Nephron progenitor cell (in vitro differentiated cells): ENCODE data around the gene DDX20.
"Not testable (repeated sequence)": the region's sequence is repeated elsewhere in the genome, so short reads cannot be mapped to it uniquely, and the experiment has no call there.

Source experiments
- DNase-seq: peaks from one replicate; pipeline ENCODE4 v3.0.0; 2021
- H3K27ac Mint-ChIP-seq: 2 replicates; pipeline ENCODE4 v1.8.0; 2021; ENCODE audit warnings: mild to moderate bottlenecking, moderate library complexity, mixed read lengths
- H3K27me3 Mint-ChIP-seq: 2 replicates; pipeline ENCODE4 v1.8.0; 2021; ENCODE audit warnings: mild to moderate bottlenecking, low read depth, mixed read lengths; ENCODE audit not compliant: poor library complexity
- H3K36me3 Mint-ChIP-seq: 2 replicates; pipeline ENCODE4 v1.8.0; 2021; ENCODE audit warnings: low read depth, mixed read lengths
- H3K4me1 Mint-ChIP-seq: 2 replicates; pipeline ENCODE4 v1.8.0; 2021; ENCODE audit warnings: mixed read lengths
- H3K4me3 Mint-ChIP-seq: 2 replicates; pipeline ENCODE4 v1.8.0; 2021; ENCODE audit warnings: mild to moderate bottlenecking, moderate library complexity, mixed read lengths
- H3K9me3 Mint-ChIP-seq: 2 replicates; pipeline ENCODE4 v1.8.0; 2021; ENCODE audit warnings: mild to moderate bottlenecking, moderate library complexity, mixed read lengths
- CTCF ChIP-seq: fragments of 200-600 bp; sonication (generic); IDR thresholded peaks from 2 replicates; pipeline ENCODE4 v1.5.0; 2021; ENCODE audit warnings: antibody characterized with exemption

DDX20 gene

GRCh38 chr1:111791776-111792175 is 36.1 kb downstream of the DDX20 start:
- Mint-ChIP-seq H3K4me3 (no peak overlapping the region), H3K36me3 (no peaks in the 10 kb centered on the region), H3K27ac (no peak overlapping the region), H3K27me3 (peaks cover 25% of the 10 kb centered on the region), H3K9me3 (no peaks in the 10 kb centered on the region), H3K4me1 (peaks cover 5% of the 10 kb centered on the region)
- no peak for TF ChIP-seq CTCF
- DNase-seq = no peak

GRCh38 chr1:111792249-111792648 is 36.5 kb downstream of the DDX20 start:
- Mint-ChIP-seq H3K36me3 (no peaks in the 10 kb centered on the region), H3K9me3 (no peaks in the 10 kb centered on the region), H3K4me1 (peaks cover 5% of the 10 kb centered on the region), H3K4me3 (no peak overlapping the region), H3K27me3 (peaks cover 23% of the 10 kb centered on the region), H3K27ac (no peak overlapping the region)
- DNase-seq = no peak
- TF ChIP-seq CTCF = no peak

- no peak for TF ChIP-seq CTCF
- no peak for DNase-seq
- H3K4me3 Mint-ChIP-seq = no peak overlapping the region
- H3K9me3 Mint-ChIP-seq = no peaks in the 10 kb centered on the region
- peaks cover 5% of the 10 kb centered on the region for H3K4me1 Mint-ChIP-seq
- no peaks in the 10 kb centered on the region for H3K36me3 Mint-ChIP-seq
- H3K27me3 Mint-ChIP-seq = peaks cover 16% of the 10 kb centered on the region
- H3K27ac Mint-ChIP-seq = no peak overlapping the region
These were observed 38.2 kb downstream of the DDX20 start for GRCh38 chr1:111793923-111794322.

- H3K27me3 Mint-ChIP-seq = peaks cover 14% of the 10 kb centered on the region
- peaks cover 5% of the 10 kb centered on the region for H3K4me1 Mint-ChIP-seq
- no peak for DNase-seq
- H3K9me3 Mint-ChIP-seq = peaks cover 6% of the 10 kb centered on the region
- H3K36me3 Mint-ChIP-seq = no peaks in the 10 kb centered on the region
- TF ChIP-seq CTCF = no peak
- H3K27ac Mint-ChIP-seq = no peak overlapping the region
- no peak overlapping the region for H3K4me3 Mint-ChIP-seq
These were observed 39.7 kb downstream of the DDX20 start for GRCh38 chr1:111795401-111795800.

- no peak for TF ChIP-seq CTCF
- Mint-ChIP-seq H3K27ac (no peak overlapping the region), H3K4me3 (no peak overlapping the region), H3K27me3 (peaks cover 9% of the 10 kb centered on the region), H3K36me3 (no peaks in the 10 kb centered on the region), H3K9me3 (peaks cover 6% of the 10 kb centered on the region), H3K4me1 (no peaks in the 10 kb centered on the region)
- DNase-seq = no peak
These were observed 42.9 kb downstream of the DDX20 start for GRCh38 chr1:111798580-111798979.

GRCh38 chr1:111799722-111800121 is 44.0 kb downstream of the DDX20 start:
- H3K9me3 Mint-ChIP-seq, H3K27ac Mint-ChIP-seq, H3K4me1 Mint-ChIP-seq, H3K27me3 Mint-ChIP-seq, DNase-seq, H3K4me3 Mint-ChIP-seq, H3K36me3 Mint-ChIP-seq: not testable (repeated sequence)
